Glutamatergic neuron (in vitro differentiated cells): ENCODE measurements around the gene APC2. TPM values are rescaled to one million over a fixed set of nuclear protein-coding genes. Genes with fewer than 3 reads are reported as not detected.

Source experiments
- DNase-seq: peaks from one replicate; pipeline ENCODE4 v3.0.0; 2022
- H3K27ac Mint-ChIP-seq: one replicate; pipeline ENCODE4 v1.8.0; 2020; ENCODE audit warnings: mild to moderate bottlenecking, mixed read lengths, inconsistent platforms; ENCODE audit not compliant: unreplicated experiment
- H3K27me3 Mint-ChIP-seq: one replicate; pipeline ENCODE4 v1.8.0; 2020; ENCODE audit warnings: mild to moderate bottlenecking, moderate library complexity, mixed read lengths, inconsistent platforms; ENCODE audit not compliant: unreplicated experiment
- H3K36me3 Mint-ChIP-seq: one replicate; pipeline ENCODE4 v1.8.0; 2020; ENCODE audit warnings: mild to moderate bottlenecking, mixed read lengths, inconsistent platforms; ENCODE audit not compliant: unreplicated experiment
- H3K4me1 Mint-ChIP-seq: one replicate; pipeline ENCODE4 v1.8.0; 2020; ENCODE audit warnings: mild to moderate bottlenecking, low read depth, mixed read lengths, inconsistent platforms; ENCODE audit not compliant: unreplicated experiment
- H3K4me3 Mint-ChIP-seq: one replicate; pipeline ENCODE4 v1.8.0; 2020; ENCODE audit warnings: mild to moderate bottlenecking, mixed read lengths, inconsistent platforms; ENCODE audit not compliant: unreplicated experiment
- H3K9me3 Mint-ChIP-seq: one replicate; pipeline ENCODE4 v1.8.0; 2020; ENCODE audit warnings: mild to moderate bottlenecking, moderate library complexity, mixed read lengths, inconsistent platforms; ENCODE audit not compliant: unreplicated experiment
- CTCF ChIP-seq: fragments of 200-600 bp; sonication (generic); IDR thresholded peaks from one replicate; pipeline ENCODE4 v1.5.0; 2021; ENCODE audit not compliant: partially characterized antibody, unreplicated experiment
- total RNA-seq: library from RNA; stranded (reverse); fragmentation: NEBNext Ultra II Directional; extraction: Animal tissue kit (Norgen Biotek cat#: 25700); gene quantifications from one replicate; pipeline ENCODE4 v1.2.1, GENCODE V29; 2021; ENCODE audit not compliant: unreplicated experiment

APC2 gene
- total RNA-seq, 1 donor from 2014 or later = 371 TPM

GRCh38 chr19:1424192-1424955 lies 25.5 kb upstream of the APC2 start:
- no peak for DNase-seq
- Mint-ChIP-seq H3K27me3 (peaks cover 9% of the 10 kb centered on the region), H3K9me3 (peaks cover 9% of the 10 kb centered on the region), H3K36me3 (peaks cover 3% of the 10 kb centered on the region), H3K4me1 (peaks cover 30% of the 10 kb centered on the region), H3K27ac (peak overlapping the region; percentile 87), H3K4me3 (no peak overlapping the region)
- no peak for TF ChIP-seq CTCF

- Mint-ChIP-seq H3K27me3 (peaks cover 7% of the 10 kb centered on the region), H3K36me3 (peaks cover 3% of the 10 kb centered on the region), H3K9me3 (peaks cover 9% of the 10 kb centered on the region), H3K4me3 (peak overlapping the region; percentile 25), H3K27ac (peak overlapping the region; percentile 70), H3K4me1 (peaks cover 30% of the 10 kb centered on the region)
- no peak for DNase-seq
- TF ChIP-seq CTCF = no peak
These were observed 24.7 kb upstream of the APC2 start for GRCh38 chr19:1425102-1425837.

- peaks cover 7% of the 10 kb centered on the region for H3K27me3 Mint-ChIP-seq
- no peak for TF ChIP-seq CTCF
- H3K9me3 Mint-ChIP-seq = peaks cover 5% of the 10 kb centered on the region
- DNase-seq = no peak
- no peak overlapping the region for H3K4me3 Mint-ChIP-seq
- H3K36me3 Mint-ChIP-seq = peaks cover 3% of the 10 kb centered on the region
- H3K27ac Mint-ChIP-seq = peak overlapping the region; percentile 68
- H3K4me1 Mint-ChIP-seq = peaks cover 30% of the 10 kb centered on the region
These were observed 24.0 kb upstream of the APC2 start for GRCh38 chr19:1425902-1426301.

- DNase-seq = no peak
- Mint-ChIP-seq H3K27me3 (peaks cover 7% of the 10 kb centered on the region), H3K36me3 (peaks cover 3% of the 10 kb centered on the region), H3K4me1 (peaks cover 30% of the 10 kb centered on the region), H3K4me3 (no peak overlapping the region), H3K9me3 (peaks cover 3% of the 10 kb centered on the region), H3K27ac (no peak overlapping the region)
- TF ChIP-seq CTCF = no peak
These were observed 23.2 kb upstream of the APC2 start for GRCh38 chr19:1426736-1427135.
